HG03571 (cell line): ENCODE measurements around the gene CFP.
"Not testable (repeated sequence)": the region's sequence is repeated elsewhere in the genome, so short reads cannot be mapped to it uniquely, and the experiment has no call there.

Experiments used
- ATAC-seq: cut with Tn5 transposase; IDR thresholded peaks from one replicate; pipeline ENCODE4 v1.9.1; 2021; ENCODE audit not compliant: unreplicated experiment

Gene CFP

DNA sequence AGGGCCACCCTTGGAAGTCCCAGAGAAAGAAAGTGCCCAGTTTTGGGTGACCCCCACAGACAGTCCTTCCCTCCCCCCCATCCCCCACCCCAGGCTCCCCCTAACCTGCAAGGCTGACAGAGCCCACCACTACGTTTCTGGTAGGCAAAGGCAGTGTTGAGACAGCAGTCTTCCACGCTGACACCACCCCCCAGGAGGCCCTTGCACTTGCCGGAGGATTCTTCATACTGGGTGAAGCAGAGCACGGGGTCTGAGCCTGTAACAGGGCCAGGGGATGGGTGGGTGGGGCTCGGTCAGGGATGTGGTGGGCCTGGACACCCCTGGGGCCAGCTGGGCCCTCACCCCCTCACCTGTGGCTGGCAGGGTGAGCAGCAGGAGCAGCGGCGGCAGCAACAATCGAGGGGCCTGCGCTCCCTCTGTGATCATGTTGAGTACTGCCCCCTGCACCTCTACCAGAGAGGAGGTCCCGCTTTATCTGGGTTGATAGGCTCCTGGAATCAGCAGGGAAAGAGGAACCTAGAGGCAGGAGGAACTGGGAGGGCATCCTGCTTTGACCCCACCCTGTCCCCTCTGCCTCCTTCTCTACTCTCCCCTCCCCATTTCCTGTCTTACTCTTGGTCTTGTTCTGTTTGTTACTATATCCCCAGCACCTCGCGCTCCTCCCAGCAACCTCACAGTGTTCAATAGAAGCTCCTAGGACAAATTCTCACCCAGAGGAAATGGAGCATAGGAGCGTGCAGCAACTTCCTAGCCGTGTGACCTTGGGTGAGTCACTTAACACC is at the start of gene CFP:
Gene CFP (minus strand): TSS at position 512 of the 782 bp plus-strand sequence. CDS start 86 bp downstream, at position 426.
- no peak for ATAC-seq

- ATAC-seq, result not testable (repeated sequence)
Measured at GRCh38 chrX:47675959-47676859, 46.5 kb upstream of the CFP start.

GRCh38 chrX:47674776-47675175 is 45.0 kb upstream of the CFP start:
- no peak for ATAC-seq

- not testable (repeated sequence) for ATAC-seq
Measured at GRCh38 chrX:47665797-47666196, 36.1 kb upstream of the CFP start.

- no peak for ATAC-seq
Measured at GRCh38 chrX:47664737-47665136, 35.0 kb upstream of the CFP start.

DNA sequence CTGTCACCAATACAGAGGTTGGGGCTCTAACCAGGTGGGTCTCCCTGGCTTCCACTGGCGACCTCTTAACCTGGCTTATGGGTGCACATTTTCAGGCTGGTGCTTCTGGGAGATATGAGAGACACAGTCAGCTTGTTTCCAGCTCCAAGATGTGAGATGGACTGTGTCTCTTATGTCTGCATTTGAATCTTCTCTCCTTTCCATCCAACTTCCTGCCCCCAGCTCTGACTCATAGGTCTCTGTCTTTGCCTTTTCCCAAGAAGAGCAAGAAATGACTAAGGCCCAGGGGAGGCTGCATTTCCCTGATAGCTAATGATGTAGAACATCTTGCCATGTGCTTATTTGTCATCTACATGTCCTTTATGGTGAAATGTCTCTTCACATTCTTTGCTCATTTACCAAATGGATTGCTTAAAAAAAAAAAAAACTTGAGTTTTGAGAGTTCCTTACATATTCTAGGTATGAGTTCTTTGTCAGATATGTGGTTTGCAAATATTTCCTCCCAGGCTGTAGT is 32.5 kb upstream of the CFP start:
- no peak for ATAC-seq

DNA sequence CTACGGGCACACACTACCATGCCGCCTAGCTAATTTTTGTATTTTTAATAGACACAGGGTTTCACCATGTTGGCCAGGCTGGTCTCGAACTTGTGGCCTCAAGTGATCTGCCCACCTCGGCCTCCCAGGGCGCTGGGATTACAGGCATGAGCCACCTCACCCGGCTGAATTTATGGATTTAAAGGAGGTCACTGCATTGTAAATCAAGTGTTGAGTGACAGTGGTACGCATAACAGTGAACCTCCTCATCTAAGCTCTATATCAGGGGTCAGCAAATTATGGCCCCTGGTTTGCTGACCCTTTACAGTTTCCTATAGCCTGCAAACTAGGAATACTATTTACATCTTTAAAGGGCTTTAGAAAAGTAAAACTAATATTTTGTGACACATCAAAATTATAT is 31.8 kb upstream of the CFP start:
- no peak for ATAC-seq

DNA sequence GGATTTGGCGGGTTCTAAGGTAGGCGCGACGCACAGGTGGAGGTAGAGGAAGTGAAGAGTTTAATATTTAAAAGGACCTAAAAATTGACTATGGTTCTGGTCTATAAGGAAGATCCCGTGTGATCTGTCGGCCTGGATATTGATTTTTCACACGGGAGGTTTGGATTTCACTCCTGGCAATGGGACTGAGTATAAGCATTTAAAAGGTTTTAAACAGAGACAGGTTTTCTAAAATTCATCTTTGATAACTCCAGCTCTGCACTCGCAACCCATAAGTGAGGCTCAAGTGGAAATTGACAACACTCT is 29.6 kb upstream of the CFP start:
- ATAC-seq, result no peak

DNA sequence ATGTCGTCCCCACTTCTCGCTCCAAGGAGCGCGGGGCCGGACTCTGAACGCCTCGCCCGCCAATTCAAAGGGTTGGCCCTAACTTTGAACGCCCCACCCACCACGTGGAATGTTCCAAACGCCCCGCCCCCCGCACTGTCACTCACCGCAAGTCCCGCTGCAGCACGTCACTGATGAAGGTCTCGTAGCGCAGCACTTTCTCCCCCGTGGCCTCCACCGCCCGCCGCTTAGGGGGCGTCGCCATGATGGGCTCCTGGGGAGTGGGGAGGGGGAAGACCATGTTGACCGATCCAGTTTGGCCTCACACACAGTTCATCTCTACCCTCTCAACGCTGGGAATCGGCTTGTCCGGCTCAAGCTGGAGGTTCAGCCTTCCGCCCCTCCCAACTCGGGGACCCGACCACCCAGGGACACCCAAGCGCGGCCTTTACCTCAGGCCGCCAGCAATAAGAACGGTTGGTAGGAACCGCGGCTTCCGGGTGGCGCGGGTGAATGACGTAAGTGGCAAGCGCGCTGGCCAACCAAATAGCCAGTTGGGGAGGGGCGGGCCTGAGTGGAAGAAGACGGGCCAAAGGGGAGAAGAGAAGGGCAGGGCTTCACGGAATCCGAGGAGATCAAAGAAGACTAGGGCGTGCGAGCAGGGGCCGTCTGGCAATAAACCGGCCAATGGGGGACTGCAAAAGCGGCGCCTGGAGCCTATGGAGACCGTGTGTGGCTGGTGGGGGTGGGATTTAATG is 29.1 kb upstream of the CFP start, which contains the start of gene UXT:
Gene UXT (minus strand): TSS at position 497 of the 737 bp plus-strand sequence. CDS start 253 bp downstream, at position 244.
- peak; percentile 88 for ATAC-seq

DNA sequence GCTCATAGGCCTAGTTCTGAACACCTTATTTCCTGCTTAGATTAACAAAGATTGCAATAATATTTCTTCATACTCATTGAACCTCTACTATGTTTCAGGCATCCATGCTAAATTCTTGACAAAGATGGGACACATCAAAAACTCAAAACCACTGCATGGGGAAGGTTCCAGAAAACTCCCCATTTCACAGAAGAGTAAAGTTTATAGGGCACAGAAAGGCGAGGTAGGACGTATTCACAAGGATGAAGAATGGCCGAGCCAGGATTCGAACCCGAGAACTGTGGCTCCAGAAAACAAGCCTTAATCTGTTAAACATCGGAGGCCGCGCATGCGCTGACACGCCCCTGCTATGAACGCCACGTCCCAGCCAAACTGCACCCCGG is 28.6 kb upstream of the CFP start:
- ATAC-seq, result no peak

DNA sequence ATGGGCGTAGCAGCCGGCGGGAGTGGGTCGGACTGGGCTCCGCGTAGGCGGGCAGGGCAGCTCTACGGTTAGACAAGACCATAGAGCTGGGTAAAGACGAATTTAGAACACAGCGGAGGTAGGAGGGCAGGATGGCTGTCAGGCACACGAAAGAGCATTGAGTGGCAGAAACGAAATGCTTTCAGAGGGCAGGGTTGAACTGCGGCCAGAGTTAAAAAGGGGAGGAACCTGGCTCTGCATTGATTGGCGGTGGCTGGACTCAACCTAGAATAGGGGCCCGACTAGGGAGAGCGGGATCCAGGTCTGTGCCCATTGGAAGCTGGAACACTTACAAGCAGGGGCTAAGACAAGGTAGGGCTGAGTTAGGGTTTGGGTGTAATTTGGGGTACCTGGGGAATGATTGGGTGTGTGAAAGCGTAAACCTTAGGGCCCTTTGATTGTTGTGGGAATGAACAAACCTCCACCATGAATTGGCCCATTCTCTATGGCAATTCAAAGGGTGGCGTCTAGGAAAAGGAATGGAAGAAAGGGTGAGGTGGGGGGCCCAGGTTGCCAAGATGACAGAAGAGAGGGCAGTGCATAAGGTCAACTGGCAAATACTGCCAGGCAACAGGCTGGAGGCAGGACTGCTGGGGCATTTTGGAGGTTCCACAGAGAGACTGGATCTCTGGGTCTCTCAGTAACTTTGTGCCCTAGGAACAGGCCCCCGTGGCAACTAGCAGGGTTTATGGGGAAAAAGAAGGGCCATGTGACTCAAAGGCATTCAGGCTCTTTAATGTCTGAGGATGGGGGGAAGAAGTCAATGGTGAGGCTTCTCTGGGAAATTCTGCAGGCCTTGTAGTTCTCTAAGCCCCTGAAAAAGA is 21.5 kb upstream of the CFP start:
- ATAC-seq, result no peak

- ATAC-seq, result peak; percentile 86
Measured at GRCh38 chrX:47650164-47651042, 20.7 kb upstream of the CFP start, which contains the start of gene ELK1. ELK1 (minus strand) TSS chrX:47650563; CDS start chrX:47641441, 9,122 bp downstream.

- ATAC-seq, result no peak
Measured at GRCh38 chrX:47649781-47650163, 20.0 kb upstream of the CFP start.

GRCh38 chrX:47649271-47649670 is 19.5 kb upstream of the CFP start:
- no peak for ATAC-seq

DNA sequence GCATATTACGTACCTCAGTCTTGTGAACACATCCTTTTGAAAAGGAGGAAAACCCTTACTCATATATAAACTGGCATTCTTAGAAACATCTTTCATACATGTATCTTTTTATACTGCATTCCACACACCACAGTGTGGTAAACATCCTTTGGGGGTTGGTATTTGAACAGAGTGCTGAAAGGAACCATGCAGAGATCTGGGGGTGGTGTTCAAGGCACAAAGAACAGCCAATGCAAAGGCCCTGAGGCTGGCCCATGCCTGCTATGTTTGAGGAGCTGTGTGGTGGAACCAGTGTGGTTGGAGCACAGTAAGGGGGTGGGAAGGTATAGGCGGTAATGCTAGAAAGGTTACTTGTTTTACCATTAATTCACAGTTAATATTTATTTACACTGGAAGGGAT is 18.6 kb upstream of the CFP start:
- ATAC-seq, result no peak

DNA sequence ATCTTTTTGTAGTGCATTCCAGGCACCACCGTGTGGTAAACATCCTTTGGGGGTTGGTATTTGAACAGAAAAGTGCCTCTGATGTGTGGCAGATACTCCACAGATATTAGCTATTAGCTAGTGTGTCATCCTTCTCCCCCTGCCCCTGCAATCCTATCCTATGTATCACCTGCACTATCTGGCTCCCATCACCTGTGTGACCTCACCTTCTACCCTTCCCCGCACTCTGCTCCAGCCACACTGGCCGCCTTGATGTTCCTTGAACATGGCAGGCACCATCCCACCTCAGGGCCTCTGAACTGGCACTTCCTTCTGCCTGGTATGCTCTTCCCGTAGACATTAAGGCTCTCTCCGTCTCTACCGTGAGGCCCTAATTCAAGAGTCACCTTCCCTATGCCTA is 16.9 kb upstream of the CFP start:
- no peak for ATAC-seq

GRCh38 chrX:47645530-47645929 is 15.8 kb upstream of the CFP start:
- no peak for ATAC-seq

DNA sequence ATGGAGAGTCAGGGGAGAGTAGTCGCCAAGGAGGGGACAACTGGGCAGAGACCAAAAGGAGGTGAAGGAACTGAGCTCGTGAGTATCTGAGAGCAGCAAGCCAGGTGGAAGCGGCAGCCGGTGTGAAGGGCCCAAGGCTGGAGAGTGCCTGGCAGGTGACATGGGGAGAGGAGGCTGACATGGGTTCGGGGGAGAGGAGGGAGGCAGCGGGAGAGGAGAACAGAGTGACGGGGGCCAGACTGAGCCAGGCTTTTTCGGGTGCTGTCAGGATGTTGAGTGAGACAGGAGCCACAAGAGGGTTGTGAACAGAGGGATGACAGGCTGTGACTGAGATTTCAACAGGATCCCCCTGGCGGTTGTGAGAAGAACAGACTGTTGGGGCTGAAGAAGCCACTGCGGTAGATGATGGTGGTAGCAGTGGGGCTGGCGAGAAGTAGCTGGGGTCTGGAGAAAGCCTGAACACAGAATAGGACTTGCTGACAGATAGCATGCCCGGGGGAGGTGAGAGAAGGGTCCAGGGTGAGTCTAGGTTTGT is 14.9 kb upstream of the CFP start:
- ATAC-seq, result no peak

GRCh38 chrX:47643926-47644325 is 14.2 kb upstream of the CFP start:
- no peak for ATAC-seq
